ENCODE data around the gene TUBB1. TPM values are rescaled to one million over a fixed set of nuclear protein-coding genes. Genes with fewer than 3 reads are reported as not detected.

The TUBB1 gene
- total and polyA plus RNA-seq, 2 of the 13 experiments (the other 11 are each of a cell fraction or from before 2014, with no cell fraction given): 0.11 to 57.6 TPM

DNA sequence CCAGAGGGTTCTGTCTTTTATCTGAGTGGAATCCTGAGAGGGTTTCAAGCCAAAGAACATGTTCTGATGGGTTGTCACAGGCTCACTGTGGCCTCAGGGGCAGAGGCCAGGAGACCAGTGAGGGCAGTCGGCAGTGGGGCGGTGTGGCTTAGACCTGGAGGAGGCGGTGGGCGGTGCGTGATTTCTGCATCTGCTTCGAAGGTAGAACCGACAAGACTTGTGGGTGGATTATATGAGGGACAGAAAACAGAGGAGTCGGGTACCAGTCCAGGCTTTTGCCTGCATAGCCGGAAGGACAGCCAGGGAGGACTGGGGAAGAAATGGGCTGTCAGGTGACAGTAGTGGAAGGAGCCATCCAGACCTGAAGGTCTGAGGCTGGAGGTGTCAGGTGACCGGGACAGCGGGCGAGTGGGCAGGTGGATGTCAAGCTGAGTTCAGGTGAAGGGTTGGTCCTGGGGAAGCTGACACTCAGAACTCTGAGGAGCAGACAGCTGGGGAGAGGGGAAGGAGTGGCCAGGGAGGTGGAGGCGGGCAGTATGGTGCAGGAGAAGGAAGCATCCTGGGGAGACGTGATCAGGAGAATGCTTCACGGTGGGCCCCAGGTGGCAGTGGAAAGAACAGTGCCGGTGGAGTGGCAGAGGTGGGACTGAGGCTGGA lies 15.3 kb upstream of the TUBB1 start (continued):
- TF ChIP-seq EP300 (IDR thresholded peaks at IDR 0.05; ENCODE audit: low read depth in 2 of 2, low read length in 2 of 2) (no peak), EP300 (CRISPR knock-in tag; IDR thresholded peaks at IDR 0.05; ENCODE audit: borderline replicate concordance) (no peak), ATF7 (IDR thresholded peaks at IDR 0.05) (no peak), ATF7 (CRISPR knock-in tag; IDR thresholded peaks at IDR 0.05) (no peak), DR1 (CRISPR knock-in tag; IDR thresholded peaks at IDR 0.05) (no peak), ZBTB38 (CRISPR knock-in tag; IDR thresholded peaks at IDR 0.05) (peak; percentile 58; the same call in 1 of the 2 replicates), EEA1 (CRISPR knock-in tag; IDR thresholded peaks at IDR 0.05; ENCODE audit: borderline replicate concordance) (no peak), RCOR2 (CRISPR knock-in tag; IDR thresholded peaks at IDR 0.05) (no peak), ZNF816 (CRISPR knock-in tag; IDR thresholded peaks at IDR 0.05; ENCODE audit: borderline replicate concordance) (no peak), SATB2 (CRISPR knock-in tag; IDR thresholded peaks at IDR 0.05) (no peak), ZFY (CRISPR knock-in tag; IDR thresholded peaks at IDR 0.05) (no peak), SALL2 (CRISPR knock-in tag; IDR thresholded peaks at IDR 0.05) (no peak), ZNF768 (CRISPR knock-in tag; IDR thresholded peaks at IDR 0.05) (no peak), KLF11 (CRISPR knock-in tag; IDR thresholded peaks at IDR 0.05) (no peak), MBNL3 (CRISPR knock-in tag; conservative IDR thresholded peaks at IDR 0.05) (no peak), TSC22D2 (CRISPR knock-in tag; IDR thresholded peaks at IDR 0.05; ENCODE audit: borderline replicate concordance) (no peak), ASH2L (IDR thresholded peaks at IDR 0.05; ENCODE audit: insufficient read length, low read depth, low read length) (no peak), ZNF350 (CRISPR knock-in tag; IDR thresholded peaks at IDR 0.05; ENCODE audit: borderline replicate concordance, low read depth) (no peak), ELF1 (CRISPR knock-in tag; IDR thresholded peaks at IDR 0.05) (no peak), FOXK2 (IDR thresholded peaks at IDR 0.05) (no peak), TARDBP (CRISPR knock-in tag; IDR thresholded peaks at IDR 0.05) (no peak), EZH2 (conservative IDR thresholded peaks at IDR 0.05; ENCODE audit: low read depth, low read length) (no peak), ZNF777 (CRISPR knock-in tag; IDR thresholded peaks at IDR 0.05) (no peak), ZBTB3 (CRISPR knock-in tag; IDR thresholded peaks at IDR 0.05; ENCODE audit: borderline replicate concordance, low read depth) (no peak), GLI4 (CRISPR knock-in tag; IDR thresholded peaks at IDR 0.05; ENCODE audit: borderline replicate concordance) (0 out of 2 replicates have a peak, but pooled peaks have one; percentile 68), ZNF510 (CRISPR knock-in tag; IDR thresholded peaks at IDR 0.05; ENCODE audit: low read depth) (no peak), CEBPG (CRISPR knock-in tag; IDR thresholded peaks at IDR 0.05) (no peak), ZFX (CRISPR knock-in tag; IDR thresholded peaks at IDR 0.05; ENCODE audit: low read depth) (0 out of 2 replicates have a peak, but pooled peaks have one; percentile 12), ZNF780A (CRISPR knock-in tag; IDR thresholded peaks at IDR 0.05) (no peak)
- TF ChIP-seq, protein P1, sequence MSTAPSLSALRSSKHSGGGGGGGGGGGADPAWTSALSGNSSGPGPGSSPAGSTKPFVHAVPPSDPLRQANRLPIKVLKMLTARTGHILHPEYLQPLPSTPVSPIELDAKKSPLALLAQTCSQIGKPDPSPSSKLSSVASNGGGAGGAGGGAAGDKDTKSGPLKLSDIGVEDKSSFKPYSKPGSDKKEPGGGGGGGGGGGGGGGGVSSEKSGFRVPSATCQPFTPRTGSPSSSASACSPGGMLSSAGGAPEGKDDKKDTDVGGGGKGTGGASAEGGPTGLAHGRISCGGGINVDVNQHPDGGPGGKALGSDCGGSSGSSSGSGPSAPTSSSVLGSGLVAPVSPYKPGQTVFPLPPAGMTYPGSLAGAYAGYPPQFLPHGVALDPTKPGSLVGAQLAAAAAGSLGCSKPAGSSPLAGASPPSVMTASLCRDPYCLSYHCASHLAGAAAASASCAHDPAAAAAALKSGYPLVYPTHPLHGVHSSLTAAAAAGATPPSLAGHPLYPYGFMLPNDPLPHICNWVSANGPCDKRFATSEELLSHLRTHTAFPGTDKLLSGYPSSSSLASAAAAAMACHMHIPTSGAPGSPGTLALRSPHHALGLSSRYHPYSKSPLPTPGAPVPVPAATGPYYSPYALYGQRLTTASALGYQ (CRISPR knock-in tag; IDR thresholded peaks at IDR 0.05): no peak
- TF ChIP-seq, protein P2, sequence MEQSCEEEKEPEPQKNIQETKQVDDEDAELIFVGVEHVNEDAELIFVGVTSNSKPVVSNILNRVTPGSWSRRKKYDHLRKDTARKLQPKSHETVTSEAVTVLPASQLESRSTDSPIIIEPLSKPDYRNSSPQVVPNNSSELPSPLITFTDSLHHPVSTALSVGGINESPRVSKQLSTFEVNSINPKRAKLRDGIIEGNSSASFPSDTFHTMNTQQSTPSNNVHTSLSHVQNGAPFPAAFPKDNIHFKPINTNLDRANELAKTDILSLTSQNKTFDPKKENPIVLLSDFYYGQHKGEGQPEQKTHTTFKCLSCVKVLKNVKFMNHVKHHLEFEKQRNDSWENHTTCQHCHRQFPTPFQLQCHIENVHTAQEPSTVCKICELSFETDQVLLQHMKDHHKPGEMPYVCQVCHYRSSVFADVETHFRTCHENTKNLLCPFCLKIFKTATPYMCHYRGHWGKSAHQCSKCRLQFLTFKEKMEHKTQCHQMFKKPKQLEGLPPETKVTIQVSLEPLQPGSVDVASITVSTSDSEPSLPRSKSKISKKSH (CRISPR knock-in tag; IDR thresholded peaks at IDR 0.05; ENCODE audit: borderline replicate concordance): no peak
